ENCODE measurements around the gene ADAMTS6. TPM values are rescaled to one million over a fixed set of nuclear protein-coding genes. Genes with fewer than 3 reads are reported as not detected.

Gene ADAMTS6
- total and polyA plus RNA-seq, 2 of the 13 experiments (the other 11 are each of a cell fraction or from before 2014, with no cell fraction given): 3.1 to 8.2 TPM

GRCh38 chr5:65480306-65480865 lies 1.3 kb downstream of the ADAMTS6 start (continued):
- TF ChIP-seq, protein P1, sequence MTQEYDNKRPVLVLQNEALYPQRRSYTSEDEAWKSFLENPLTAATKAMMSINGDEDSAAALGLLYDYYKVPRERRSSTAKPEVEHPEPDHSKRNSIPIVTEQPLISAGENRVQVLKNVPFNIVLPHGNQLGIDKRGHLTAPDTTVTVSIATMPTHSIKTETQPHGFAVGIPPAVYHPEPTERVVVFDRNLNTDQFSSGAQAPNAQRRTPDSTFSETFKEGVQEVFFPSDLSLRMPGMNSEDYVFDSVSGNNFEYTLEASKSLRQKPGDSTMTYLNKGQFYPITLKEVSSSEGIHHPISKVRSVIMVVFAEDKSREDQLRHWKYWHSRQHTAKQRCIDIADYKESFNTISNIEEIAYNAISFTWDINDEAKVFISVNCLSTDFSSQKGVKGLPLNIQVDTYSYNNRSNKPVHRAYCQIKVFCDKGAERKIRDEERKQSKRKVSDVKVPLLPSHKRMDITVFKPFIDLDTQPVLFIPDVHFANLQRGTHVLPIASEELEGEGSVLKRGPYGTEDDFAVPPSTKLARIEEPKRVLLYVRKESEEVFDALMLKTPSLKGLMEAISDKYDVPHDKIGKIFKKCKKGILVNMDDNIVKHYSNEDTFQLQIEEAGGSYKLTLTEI (CRISPR knock-in tag; conservative IDR thresholded peaks at IDR 0.05): no peak
- TF ChIP-seq ATRX (CRISPR knock-in tag; IDR thresholded peaks at IDR 0.05; ENCODE audit: borderline replicate concordance) (no peak), ZNF263 (CRISPR knock-in tag; IDR thresholded peaks at IDR 0.05) (0 out of 2 replicates have a peak, but pooled peaks have one; percentile 21), ZSCAN20 (CRISPR knock-in tag; IDR thresholded peaks at IDR 0.05; ENCODE audit: borderline replicate concordance) (no peak), MIXL1 (CRISPR knock-in tag; IDR thresholded peaks at IDR 0.05) (no peak), ZFP41 (CRISPR knock-in tag; IDR thresholded peaks at IDR 0.05; ENCODE audit: borderline replicate concordance) (no peak), KMT2A (CRISPR knock-in tag; IDR thresholded peaks at IDR 0.05) (no peak), AGO2 (optimal IDR thresholded peaks at IDR 0.05; ENCODE audit: low read depth, low read length) (no peak), RARA (CRISPR knock-in tag; IDR thresholded peaks at IDR 0.05) (0 out of 2 replicates have a peak, but pooled peaks have one; percentile 29), ZNF7 (CRISPR knock-in tag; IDR thresholded peaks at IDR 0.05) (no peak), NFE2 (CRISPR knock-in tag; IDR thresholded peaks at IDR 0.05) (no peak), ZNF121 (CRISPR knock-in tag; IDR thresholded peaks at IDR 0.05) (peak; percentile 88), ASH2L (IDR thresholded peaks at IDR 0.05; ENCODE audit: insufficient read length, low read depth, low read length) (peak; percentile 69), ETV5 (CRISPR knock-in tag; IDR thresholded peaks at IDR 0.05; ENCODE audit: borderline replicate concordance) (no peak), ZNF644 (CRISPR knock-in tag; IDR thresholded peaks at IDR 0.05; ENCODE audit: low read depth) (0 out of 2 replicates have a peak, but pooled peaks have one; percentile 54), HNF4G (IDR thresholded peaks at IDR 0.05; ENCODE audit: borderline replicate concordance, low read depth, low read length) (no peak), HNF4G (CRISPR knock-in tag; IDR thresholded peaks at IDR 0.05; ENCODE audit: borderline replicate concordance, low read depth) (no peak), IKZF4 (CRISPR knock-in tag; IDR thresholded peaks at IDR 0.05; ENCODE audit: borderline replicate concordance, low read depth, not compliant biosample characterization) (no peak), ZBTB8A (CRISPR knock-in tag; IDR thresholded peaks at IDR 0.05; ENCODE audit: borderline replicate concordance, low read depth) (no peak), DMTF1 (CRISPR knock-in tag; IDR thresholded peaks at IDR 0.05) (no peak), RAD51 (IDR thresholded peaks at IDR 0.05; ENCODE audit: borderline replicate concordance) (no peak)
- TF ChIP-seq, protein P2, sequence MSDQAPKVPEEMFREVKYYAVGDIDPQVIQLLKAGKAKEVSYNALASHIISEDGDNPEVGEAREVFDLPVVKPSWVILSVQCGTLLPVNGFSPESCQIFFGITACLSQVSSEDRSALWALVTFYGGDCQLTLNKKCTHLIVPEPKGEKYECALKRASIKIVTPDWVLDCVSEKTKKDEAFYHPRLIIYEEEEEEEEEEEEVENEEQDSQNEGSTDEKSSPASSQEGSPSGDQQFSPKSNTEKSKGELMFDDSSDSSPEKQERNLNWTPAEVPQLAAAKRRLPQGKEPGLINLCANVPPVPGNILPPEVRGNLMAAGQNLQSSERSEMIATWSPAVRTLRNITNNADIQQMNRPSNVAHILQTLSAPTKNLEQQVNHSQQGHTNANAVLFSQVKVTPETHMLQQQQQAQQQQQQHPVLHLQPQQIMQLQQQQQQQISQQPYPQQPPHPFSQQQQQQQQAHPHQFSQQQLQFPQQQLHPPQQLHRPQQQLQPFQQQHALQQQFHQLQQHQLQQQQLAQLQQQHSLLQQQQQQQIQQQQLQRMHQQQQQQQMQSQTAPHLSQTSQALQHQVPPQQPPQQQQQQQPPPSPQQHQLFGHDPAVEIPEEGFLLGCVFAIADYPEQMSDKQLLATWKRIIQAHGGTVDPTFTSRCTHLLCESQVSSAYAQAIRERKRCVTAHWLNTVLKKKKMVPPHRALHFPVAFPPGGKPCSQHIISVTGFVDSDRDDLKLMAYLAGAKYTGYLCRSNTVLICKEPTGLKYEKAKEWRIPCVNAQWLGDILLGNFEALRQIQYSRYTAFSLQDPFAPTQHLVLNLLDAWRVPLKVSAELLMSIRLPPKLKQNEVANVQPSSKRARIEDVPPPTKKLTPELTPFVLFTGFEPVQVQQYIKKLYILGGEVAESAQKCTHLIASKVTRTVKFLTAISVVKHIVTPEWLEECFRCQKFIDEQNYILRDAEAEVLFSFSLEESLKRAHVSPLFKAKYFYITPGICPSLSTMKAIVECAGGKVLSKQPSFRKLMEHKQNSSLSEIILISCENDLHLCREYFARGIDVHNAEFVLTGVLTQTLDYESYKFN (CRISPR knock-in tag; conservative IDR thresholded peaks at IDR 0.05): peak; percentile 64
